ENCODE data around the gene DTNB.

The DTNB gene

DNA sequence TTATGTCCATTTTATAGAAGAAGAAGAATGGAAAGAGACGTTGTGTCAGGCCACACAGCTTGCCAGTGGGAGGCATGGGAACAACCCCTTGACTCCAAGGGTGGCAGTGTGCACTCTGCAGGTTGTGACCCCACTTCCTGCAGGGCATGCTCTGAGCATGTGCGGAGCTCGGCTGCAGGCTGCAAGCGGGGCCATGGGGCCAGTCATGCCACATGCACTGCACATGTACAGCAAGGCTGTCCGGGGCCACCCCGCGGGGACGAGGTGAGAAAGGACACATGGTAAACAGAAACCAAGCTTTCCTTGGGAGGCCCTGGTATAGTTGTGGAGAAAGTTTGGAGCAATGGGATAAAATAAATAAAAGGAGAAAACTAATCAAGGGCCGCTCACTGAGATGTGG is 284.2 kb downstream of the DTNB start:
- TF ChIP-seq, protein P1, sequence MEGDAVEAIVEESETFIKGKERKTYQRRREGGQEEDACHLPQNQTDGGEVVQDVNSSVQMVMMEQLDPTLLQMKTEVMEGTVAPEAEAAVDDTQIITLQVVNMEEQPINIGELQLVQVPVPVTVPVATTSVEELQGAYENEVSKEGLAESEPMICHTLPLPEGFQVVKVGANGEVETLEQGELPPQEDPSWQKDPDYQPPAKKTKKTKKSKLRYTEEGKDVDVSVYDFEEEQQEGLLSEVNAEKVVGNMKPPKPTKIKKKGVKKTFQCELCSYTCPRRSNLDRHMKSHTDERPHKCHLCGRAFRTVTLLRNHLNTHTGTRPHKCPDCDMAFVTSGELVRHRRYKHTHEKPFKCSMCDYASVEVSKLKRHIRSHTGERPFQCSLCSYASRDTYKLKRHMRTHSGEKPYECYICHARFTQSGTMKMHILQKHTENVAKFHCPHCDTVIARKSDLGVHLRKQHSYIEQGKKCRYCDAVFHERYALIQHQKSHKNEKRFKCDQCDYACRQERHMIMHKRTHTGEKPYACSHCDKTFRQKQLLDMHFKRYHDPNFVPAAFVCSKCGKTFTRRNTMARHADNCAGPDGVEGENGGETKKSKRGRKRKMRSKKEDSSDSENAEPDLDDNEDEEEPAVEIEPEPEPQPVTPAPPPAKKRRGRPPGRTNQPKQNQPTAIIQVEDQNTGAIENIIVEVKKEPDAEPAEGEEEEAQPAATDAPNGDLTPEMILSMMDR (IDR thresholded peaks at IDR 0.05; ENCODE audit: low read depth, low read length, missing control alignments) = no peak
- H3K4me3 ChIP-seq (replicated peaks; ENCODE audit: low read depth, low read length) = no peak overlapping the region
- no peak for DNase-seq (ENCODE audit: extremely low read depth, low read depth)

DNA sequence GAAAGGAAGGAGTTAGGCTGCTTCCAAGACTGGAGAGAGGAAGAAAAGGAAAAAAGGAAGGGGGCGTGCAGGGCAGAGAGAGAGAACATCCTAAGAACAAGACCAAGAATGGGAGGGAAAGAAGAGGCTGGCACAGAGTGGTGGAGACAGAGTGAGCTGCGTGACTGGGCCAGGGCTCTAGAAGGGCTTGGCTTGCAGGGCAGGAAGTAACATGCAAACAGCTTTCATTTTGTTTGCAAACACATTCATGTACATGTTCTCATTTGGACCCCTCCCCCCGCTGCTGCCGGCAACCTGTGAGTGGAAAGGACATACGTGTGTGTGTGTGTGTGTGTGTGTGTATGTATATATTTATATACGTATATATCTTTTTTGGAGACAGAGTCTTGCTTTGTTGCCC is 284.9 kb downstream of the DTNB start:
- TF ChIP-seq, protein P1 (IDR thresholded peaks at IDR 0.05; ENCODE audit: low read depth, low read length, missing control alignments) = no peak
- no peak for DNase-seq (ENCODE audit: extremely low read depth, low read depth)
- H3K4me3 ChIP-seq (replicated peaks; ENCODE audit: low read depth, low read length) = no peak overlapping the region

DNA sequence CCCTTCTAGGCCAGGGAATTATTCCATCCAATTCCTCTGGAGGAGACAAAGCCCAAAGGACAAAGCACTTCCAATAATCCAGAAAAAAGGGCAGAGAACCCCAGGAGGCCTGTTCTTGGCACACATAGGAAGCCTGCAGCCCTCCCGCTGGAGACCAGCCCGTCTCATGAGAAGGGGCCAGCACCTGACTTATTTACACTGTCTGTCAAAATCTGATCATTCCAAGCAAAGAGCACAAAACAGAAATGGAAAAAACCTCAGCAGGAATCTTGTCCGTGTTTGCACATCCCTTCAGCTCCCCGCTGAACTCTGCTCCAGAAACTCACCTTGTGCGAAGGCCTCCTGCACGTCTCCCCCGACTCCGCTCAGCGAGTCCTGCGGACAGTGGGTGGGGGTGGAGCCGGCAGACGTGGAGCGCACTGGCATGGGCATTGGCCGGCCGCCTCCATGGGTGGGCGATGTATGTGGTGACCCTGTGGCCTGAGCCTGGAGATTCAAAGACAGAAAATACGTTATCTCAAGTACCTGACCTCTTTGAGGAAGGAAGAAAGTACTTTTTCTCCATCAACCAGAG is 285.4 kb downstream of the DTNB start:
- TF ChIP-seq, protein P1 (IDR thresholded peaks at IDR 0.05; ENCODE audit: low read depth, low read length, missing control alignments) = no peak
- DNase-seq (ENCODE audit: extremely low read depth, low read depth) = no peak
- H3K4me3 ChIP-seq (replicated peaks; ENCODE audit: low read depth, low read length) = no peak overlapping the region

DNA sequence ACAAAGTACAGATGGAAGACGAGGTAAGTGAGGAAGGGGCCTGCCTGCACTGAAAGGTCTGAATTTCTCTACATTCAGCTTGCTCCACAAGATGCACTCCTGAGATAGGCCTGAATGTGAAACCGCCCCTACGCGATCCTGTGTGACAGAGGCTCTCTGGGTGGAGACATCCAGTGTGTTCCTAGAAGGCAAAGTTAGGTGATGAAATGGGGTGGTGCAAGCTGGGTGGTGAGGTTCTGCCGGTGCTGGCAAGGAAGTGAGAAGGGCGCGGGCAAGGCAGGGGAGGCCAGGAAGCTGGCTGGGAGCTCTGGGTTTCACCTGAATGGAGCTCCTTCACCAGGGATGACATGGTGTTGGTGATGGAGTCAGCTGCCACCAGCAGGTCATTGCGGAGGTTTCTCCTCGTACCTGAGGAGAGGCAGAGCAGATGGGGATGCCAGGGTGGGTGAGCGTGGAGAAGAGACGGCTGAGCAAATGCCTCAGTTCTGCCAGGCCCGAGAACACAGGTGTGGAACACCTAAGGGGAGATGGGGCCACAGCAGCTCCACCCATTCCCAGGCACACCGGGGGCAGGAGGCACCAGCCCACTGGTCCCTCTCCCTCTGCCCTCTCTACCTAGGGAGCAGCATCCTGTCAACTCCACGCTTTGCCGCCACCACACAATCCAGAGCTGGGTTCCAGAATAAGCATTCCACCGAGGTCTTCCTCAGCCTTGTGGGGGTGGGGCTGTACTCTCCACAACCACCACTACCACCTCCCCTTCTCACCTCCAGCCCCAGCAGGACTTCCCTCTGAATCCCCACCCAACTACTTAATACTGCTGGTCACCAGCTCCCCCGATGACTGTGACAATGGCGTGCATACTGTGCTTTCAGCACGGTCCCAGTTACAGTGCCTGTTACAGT is 286.2 kb downstream of the DTNB start:
- DNase-seq (ENCODE audit: extremely low read depth, low read depth) = no peak
- no peak overlapping the region for H3K4me3 ChIP-seq (replicated peaks; ENCODE audit: low read depth, low read length)
- TF ChIP-seq, protein P1 (IDR thresholded peaks at IDR 0.05; ENCODE audit: low read depth, low read length, missing control alignments) = no peak

DNA sequence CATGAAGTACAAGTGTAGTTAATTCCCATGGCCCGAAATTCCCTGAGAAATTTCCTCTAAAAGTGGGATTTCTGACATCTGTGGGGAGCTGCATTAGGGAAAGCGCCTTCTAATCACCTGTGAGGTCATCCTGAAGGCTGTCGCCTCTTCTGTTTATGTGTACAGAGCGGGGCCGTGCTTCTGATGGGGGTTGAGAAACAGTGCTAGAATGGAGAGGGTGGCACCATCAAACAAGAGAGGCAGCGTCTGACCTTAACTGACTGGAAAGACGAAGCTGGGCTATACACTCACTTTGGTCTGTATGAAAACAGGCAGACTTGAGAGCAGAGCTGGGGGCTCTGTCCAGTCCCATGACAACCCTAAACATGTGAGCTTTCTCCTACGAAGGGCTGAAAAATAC is 287.5 kb downstream of the DTNB start:
- TF ChIP-seq, protein P1 (IDR thresholded peaks at IDR 0.05; ENCODE audit: low read depth, low read length, missing control alignments) = no peak

DNA sequence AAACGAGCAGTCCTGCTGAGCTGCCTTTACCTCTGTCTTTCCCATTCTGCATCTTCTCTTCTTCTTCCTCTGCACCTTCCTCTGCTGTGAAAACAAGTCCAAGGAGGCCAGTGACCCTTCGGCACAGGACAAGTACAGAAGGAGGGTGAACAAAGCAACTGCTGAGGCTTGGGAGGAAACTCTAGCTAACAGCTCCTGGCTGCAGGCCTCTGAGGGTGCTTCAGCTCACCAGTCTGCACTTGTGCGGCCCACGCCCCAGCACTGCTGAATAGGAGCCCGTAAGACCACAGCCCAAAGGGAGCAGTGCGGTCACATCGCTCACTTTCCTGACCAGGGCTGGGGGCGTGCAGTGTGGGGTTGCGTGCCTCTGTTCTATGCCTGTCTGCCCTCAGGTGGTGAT is 289.6 kb downstream of the DTNB start:
- H3K4me3 ChIP-seq (replicated peaks; ENCODE audit: low read depth, low read length) = no peak overlapping the region

More for the DNA sequence above, 287.5 kb downstream of the DTNB start:
- no peak for DNase-seq (ENCODE audit: extremely low read depth, low read depth)
- no peak overlapping the region for H3K4me3 ChIP-seq (replicated peaks; ENCODE audit: low read depth, low read length)

More for the DNA sequence above, 289.6 kb downstream of the DTNB start:
- DNase-seq (ENCODE audit: extremely low read depth, low read depth) = no peak
- TF ChIP-seq, protein P1 (IDR thresholded peaks at IDR 0.05; ENCODE audit: low read depth, low read length, missing control alignments) = no peak

Data from HFF-Myc (cell line).